HG02642 (cell line): Measurements from ENCODE around the gene TMEM248.
"Not testable (repeated sequence)": the region's sequence is repeated elsewhere in the genome, so short reads cannot be mapped to it uniquely, and the experiment has no call there.

ENCODE experiments used
- ATAC-seq: cut with Tn5 transposase; IDR thresholded peaks from one replicate; pipeline ENCODE4 v1.9.1; 2021; ENCODE audit warnings: mild to moderate bottlenecking; ENCODE audit not compliant: unreplicated experiment, poor library complexity

TMEM248 gene

DNA sequence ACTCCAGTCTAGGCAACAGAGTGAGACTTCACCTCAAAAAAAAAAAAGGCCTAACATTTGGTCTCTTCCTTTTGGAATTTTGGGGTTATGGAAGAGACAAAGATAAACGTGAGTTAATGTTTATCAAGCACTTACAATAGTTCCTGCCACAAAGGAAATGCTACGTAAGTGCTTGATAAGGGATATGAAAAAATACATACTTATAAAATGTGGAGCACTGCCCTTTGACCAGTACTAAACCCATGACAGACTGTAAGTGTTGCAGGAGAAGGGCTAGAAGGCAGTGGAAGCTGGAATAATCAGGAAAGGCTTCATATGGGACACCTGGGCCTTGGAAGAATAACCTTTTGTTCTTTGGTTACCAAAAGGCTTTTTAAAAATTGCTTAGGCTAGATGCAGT lies 25.5 kb downstream of the TMEM248 start:
- ATAC-seq, result no peak

GRCh38 chr7:66948480-66949109 lies 27.6 kb downstream of the TMEM248 start:
- no peak for ATAC-seq

- no peak for ATAC-seq
Measured at GRCh38 chr7:66950311-66950710, 29.3 kb downstream of the TMEM248 start.

GRCh38 chr7:66950763-66951162 lies 29.7 kb downstream of the TMEM248 start:
- ATAC-seq, result no peak

GRCh38 chr7:66952343-66953043 lies 31.5 kb downstream of the TMEM248 start:
- no peak for ATAC-seq

DNA sequence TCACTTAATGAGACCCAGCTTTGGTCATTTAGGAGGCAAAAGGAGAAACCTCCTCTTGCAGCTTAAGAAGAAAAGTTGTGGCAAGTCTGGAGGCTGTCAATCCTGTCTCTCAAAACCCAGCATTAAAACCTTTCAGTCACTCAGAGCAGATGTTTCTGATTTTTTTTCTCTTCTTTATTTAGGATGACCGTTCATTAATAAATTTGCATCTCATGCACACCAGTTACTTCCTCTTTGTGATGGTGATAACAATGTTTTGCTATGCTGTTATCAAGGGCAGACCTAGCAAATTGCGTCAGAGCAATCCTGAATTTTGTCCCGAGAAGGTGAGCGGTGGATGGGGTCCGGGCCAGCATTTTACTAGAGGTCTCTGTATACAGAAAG lies 32.0 kb downstream of the TMEM248 start:
- ATAC-seq, result no peak

DNA sequence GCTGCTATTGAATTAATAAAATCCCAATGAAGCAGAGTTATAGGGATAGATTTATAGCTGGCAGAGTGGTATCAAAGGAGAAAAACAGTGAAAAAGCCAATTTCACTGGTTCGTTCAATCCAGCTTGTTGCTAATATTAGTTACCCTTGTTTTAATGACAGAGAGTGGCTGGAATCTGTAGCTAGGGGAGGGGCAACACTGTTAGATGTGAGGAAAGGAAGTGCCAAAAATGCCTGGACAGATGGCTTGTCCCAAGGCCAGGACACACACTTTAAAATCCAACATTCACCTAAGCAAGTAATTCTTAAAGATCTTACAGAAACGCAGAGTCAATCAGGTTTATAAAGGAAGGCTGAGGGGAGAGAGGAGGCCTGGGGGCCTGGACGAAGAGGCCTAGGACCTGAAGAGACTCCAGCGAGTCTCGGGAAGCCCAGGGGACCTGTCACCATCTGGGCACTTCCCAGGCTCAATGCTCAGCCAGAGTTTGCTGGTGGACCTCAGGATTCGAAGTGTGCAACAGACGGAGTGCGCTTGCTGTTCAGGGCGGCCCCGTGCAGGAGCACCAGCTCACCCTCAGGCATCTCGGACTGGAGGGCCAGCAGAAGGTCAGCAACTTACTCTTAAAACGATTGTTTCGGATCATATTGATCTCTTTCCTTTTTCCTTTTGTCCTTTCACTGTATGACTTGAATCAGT lies 36.7 kb downstream of the TMEM248 start:
- ATAC-seq, result no peak

DNA sequence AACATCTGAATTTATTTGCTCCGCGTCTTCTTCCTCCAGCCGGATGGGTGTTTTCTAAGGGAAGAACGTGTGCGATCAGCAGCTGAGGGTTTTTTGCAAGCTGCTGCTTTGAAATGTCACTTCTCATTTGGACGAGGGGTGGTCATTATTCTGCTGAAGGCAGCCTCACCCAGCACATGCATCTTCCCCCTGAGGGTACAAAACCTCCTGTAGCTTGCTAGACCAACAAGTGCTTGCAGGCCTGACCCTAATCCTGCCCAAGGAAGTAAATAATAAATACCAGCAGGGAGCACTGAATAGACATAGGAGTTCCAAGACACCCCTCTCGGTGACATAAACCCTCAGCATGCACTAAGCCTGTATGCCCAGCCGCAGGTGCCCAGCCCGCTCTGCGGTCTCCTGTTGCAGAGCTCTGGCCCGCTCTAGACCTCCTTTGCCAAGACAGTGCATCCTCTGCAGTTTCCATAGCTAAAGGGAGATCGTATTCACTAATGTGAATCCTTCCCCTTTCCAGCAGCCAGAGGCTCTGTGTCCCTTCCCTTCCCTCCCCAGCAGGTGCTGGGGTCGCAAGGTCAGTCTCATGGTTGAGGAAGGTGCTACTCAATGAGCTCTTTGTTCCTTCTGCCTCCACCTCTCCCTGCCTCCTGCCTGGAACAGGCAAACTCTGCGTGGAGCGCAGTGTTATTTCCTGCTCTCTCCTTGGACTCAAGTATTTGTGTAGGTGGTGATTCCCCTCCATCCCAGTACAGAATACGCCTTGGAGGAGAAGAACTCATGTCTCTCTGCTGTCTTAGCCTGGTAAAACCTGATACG lies 37.7 kb downstream of the TMEM248 start:
- no peak for ATAC-seq

- ATAC-seq, result no peak
Measured at GRCh38 chr7:66960192-66960591, 39.2 kb downstream of the TMEM248 start.

DNA sequence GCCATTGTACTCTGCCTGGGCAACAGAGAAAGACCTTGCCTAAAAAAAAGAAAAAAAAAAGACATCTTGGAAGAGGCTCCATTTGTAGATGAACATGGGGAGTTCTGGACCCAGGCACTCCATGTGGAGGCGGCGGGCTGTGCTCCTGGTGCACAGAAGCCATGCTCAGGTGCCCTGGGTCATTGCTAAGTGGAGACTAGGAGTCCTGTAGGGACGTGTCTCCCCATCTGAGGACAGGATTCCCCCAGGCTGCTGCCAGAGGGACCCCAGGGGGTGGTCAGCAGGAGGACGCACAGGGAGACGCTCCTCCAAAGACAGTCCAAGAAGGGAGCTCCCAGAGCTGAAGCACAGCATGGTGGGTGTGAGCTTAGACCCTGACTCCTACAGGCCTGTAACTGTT lies 40.1 kb downstream of the TMEM248 start:
- no peak for ATAC-seq

- no peak for ATAC-seq
Measured at GRCh38 chr7:66964411-66964810, 43.4 kb downstream of the TMEM248 start.

- ATAC-seq, result no peak
Measured at GRCh38 chr7:66967029-66967428, 46.0 kb downstream of the TMEM248 start.

DNA sequence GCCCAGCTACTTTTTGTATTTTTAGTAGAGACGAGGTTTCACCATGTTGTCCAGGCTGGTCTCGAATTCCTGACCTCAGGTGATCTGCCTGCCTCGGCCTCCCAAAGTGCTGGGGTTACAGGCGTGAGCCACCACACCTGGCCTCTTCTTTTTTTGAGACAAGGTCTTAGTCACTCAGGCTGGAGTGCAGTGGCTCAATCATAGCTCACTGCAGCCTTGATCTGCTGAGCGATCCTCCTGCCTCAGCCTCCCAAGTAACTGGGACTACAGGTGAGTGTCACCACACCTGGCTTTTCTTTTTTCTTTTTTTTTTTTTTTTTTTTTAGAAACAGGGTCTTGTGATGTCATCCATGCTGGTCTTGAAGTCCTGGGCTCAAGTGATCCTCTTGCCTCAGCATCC lies 48.0 kb downstream of the TMEM248 start:
- ATAC-seq, result not testable (repeated sequence)

DNA sequence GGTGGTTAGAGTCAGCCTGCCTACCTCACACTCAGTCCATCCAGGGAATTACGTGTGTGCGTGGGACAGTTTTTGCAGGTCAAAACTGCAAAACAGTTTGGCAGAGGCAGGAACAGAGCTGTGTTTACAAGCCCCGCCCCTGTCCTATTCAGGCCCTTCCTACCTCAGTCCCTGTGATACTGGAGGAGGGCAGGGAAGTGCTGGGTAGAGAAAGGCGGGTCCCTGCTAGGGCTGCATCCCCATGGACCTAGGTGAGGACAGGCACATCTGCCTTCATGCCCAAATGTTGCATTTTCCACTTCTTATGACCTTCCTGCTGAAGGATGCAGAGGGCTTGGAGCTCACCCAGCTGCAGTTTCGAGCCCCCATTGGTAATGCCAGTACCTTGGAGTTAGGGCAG lies 49.3 kb downstream of the TMEM248 start:
- ATAC-seq, result no peak

DNA sequence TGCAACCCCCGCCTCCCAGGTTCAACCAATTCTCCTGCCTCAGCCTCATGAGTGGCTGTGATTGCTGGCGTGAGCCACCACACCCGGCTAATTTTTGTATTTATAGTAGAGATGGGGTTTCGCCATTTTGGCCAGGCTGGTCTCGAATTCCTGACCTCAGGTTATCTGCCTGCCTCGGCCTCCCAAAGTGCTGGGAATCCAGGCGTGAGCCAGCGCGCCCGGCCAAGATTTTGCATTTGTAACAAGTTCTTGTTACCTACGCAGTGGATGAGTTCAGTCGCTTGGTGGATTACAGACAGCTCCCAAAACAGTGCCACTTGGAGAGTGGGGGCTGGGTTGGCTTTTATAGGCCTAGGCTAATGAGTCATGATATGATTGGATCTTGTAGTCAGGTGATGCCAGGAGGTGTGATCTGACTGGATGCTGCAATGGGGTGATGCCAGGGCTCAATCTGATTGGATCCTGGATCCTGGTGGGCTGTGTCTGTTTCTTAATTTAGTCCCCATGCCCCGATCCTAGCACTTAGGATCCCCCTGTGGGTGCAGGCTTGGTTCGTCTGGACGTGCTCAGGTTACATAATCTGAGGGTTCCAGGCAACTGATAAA lies 54.1 kb downstream of the TMEM248 start:
- ATAC-seq, result no peak

DNA sequence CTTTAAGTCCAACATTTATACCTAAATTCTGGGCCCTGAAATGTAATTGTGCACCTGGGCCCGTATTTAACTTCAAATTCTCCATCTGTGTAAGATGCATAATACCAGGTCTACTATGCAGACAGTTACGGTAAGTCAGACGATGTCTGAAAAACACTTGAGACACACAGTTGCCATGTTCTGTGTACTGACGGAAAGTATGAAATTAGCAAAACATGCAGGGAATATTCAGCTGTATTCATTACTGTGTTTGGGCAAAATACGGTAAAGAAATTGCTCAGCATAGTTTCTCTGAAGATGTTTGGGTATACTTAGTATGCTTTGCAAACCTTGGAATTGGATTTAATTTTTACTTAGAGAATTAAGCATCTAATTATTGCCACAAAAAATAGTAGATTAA lies 57.3 kb downstream of the TMEM248 start:
- ATAC-seq, result not testable (repeated sequence)

DNA sequence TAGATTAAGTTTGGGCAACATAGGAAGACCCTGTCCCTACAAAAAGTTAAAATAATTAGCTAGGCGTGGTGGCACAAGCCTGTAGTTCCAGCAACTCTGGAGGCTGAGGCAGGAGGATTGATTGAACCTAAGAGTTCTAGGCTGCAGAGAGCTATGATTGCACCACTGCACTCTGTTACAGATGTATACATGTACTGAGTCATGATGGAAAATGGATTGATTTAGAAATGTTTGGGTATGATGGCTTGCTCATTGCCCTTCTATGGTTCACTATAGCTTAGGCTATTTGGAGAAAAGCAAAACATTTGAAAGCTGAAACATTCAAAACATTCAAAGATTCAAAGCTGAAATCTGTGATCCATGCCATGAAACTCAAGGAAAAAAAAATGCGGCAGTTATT lies 58.0 kb downstream of the TMEM248 start:
- not testable (repeated sequence) for ATAC-seq

DNA sequence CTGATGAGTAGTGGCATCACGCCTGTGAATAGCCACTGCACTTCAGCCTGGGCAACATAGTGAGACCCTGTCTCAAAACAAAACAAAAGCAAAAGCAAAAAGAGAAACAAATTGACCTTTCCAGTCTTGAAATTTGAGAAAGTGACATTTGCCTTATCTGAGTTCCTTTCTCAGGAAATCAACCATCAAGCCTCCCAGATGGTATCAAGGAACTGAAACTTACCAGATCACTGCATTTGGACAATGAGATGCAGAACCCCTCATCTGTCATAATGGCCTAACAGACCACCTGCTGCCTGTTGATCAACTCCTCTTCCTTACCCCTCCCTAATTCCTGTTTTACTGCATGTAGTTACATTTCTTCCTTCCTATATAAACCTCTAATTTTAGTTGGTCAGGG lies 59.3 kb downstream of the TMEM248 start:
- not testable (repeated sequence) for ATAC-seq

DNA sequence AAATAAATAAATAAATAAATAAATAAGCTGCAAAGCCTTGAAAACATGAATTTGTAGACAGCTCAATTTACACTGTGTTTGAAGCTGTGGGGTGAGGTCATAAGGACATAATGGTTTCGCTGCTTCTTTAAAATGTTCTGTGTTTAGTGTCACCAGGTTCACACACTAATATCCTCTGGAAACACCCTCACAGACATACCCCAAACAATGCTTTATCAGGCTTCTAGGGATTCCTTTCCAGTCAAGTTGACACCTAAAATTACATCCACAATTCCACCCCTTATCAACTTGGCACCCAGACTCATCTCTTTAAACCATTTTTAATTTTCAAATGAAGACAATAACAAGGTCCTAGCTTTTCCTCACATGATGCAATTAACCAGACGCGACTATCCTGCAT lies 68.5 kb downstream of the TMEM248 start:
- ATAC-seq, result not testable (repeated sequence)

GRCh38 chr7:66994051-66994450 lies 73.0 kb downstream of the TMEM248 start:
- not testable (repeated sequence) for ATAC-seq
